ENCODE results near the gene INTS7. TPM values are rescaled to one million over a fixed set of nuclear protein-coding genes. Genes with fewer than 3 reads are reported as not detected.

The INTS7 gene
- total and polyA plus RNA-seq, 2 of the 4 experiments (the other 2 are of a cell fraction), result 8.3 to 24.9 TPM

GRCh38 chr1:211908453-211908852, 126.9 kb downstream of the INTS7 start:
- no peaks in the 10 kb centered on the region for H3K4me1 ChIP-seq (ENCODE audit: control insufficient read depth, insufficient read depth, low read length)
- H2BK120ac ChIP-seq (ENCODE audit: low read depth, low read length), result no peak overlapping the region
- no peak overlapping the region for H3K9ac ChIP-seq (ENCODE audit: low read depth, low read length)
- H3K56ac ChIP-seq (ENCODE audit: extremely low read depth, insufficient read depth, low read length), result no peak overlapping the region
- H3K79me1 ChIP-seq (ENCODE audit: low read depth in 1 of 2, low read length in 2 of 2), result no peaks in the 10 kb centered on the region
- H2BK5ac ChIP-seq (ENCODE audit: low read depth, low read length, poor library complexity, severe bottlenecking), result no peak overlapping the region
- H3K4me3 ChIP-seq (ENCODE audit: insufficient read depth, low read depth, low read length), result no peak overlapping the region
- H2BK20ac ChIP-seq (ENCODE audit: low read depth, low read length), result no peak overlapping the region
- no peak overlapping the region for H4K8ac ChIP-seq (ENCODE audit: low read depth in 2 of 2, low read length in 2 of 2)
- CTCF ChIA-PET, result interaction anchor here (0.6 kb wide), 1 partner anchor 29 kb away, joined by 3 read pairs; no protein-coding TSS in a partner anchor
- H3K9me3 ChIP-seq (ENCODE audit: control insufficient read depth, insufficient read depth, low read length), result no peaks in the 10 kb centered on the region
- H4K5ac ChIP-seq (ENCODE audit: low read depth, low read length), result no peak overlapping the region
- BruUV-seq (replicated peaks), result no TSS peak
- dilution Hi-C loops (cut with HindIII; ENCODE audit: low sequenced_read_pairs, unreplicated experiment) (no loop called here), in situ Hi-C loops (cut with MboI; ENCODE audit: low sequenced_read_pairs) (no loop called here), intact Hi-C loops (cut with micrococcal nuclease) (no loop called here)
- peaks cover 10% of the 10 kb centered on the region for H3K27me3 ChIP-seq (ENCODE audit: control insufficient read depth, insufficient read depth, low read length)
- H3K14ac ChIP-seq (replicated peaks; ENCODE audit: low read depth, low read length), result no peak overlapping the region
- no peak overlapping the region for H3K18ac ChIP-seq (ENCODE audit: low read depth, low read length)
- no peak overlapping the region for H2BK15ac ChIP-seq (ENCODE audit: low read depth, low read length)
- no CpG with 5 or more reads among the region's 2 CpGs for WGBS, 2 experiments (ENCODE audit: extremely low coverage in 2 of 2, insufficient read length in 1 of 2)
- H3K36me3 ChIP-seq (ENCODE audit: control insufficient read depth, insufficient read depth, low read length), result no peaks in the 10 kb centered on the region
- no peak overlapping the region for H4K91ac ChIP-seq (ENCODE audit: insufficient read depth, low read depth, low read length)
- H4K20me1 ChIP-seq (ENCODE audit: insufficient read depth, low read length), result no peaks in the 10 kb centered on the region
- H3K27ac ChIP-seq (ENCODE audit: insufficient read depth, low read length), result no peak overlapping the region
- POLR2A ChIA-PET (ENCODE audit: unreplicated experiment), result no interaction called here
- H2AK5ac ChIP-seq (ENCODE audit: low read depth, low read length), result no peak overlapping the region
- H3K23ac ChIP-seq (ENCODE audit: low read depth, low read length), result no peak overlapping the region
- H3K4me2 ChIP-seq (ENCODE audit: low read depth, low read length), result no peak overlapping the region
- TF ChIP-seq MAFK (IDR thresholded peaks at IDR 0.05; ENCODE audit: low read depth, low read length), result no peak
- TF ChIP-seq ELK1 (IDR thresholded peaks at IDR 0.05; ENCODE audit: borderline replicate concordance, low read depth, low read length), result no peak
- ATAC-seq (ENCODE audit: low read depth) (no peak), DNase-seq (no peak)
- no peak overlapping the region for H3K4ac ChIP-seq (ENCODE audit: low read depth, low read length)
- no peak overlapping the region for H2AK9ac ChIP-seq (replicated peaks; ENCODE audit: low read depth, low read length, poor library complexity)
- H3K9me1 ChIP-seq (ENCODE audit: insufficient read depth, low read length), result no peaks in the 10 kb centered on the region; the same call in 1 of the 2 replicates
- no peak overlapping the region for H2AFZ ChIP-seq (replicated peaks; ENCODE audit: low read length, poor library complexity)

Measured in IMR-90 (cell line).